GM10266 (cell line): Measurements from ENCODE around the gene ATOSB.

Experiments used
- DNase-seq: peaks from one replicate; pipeline ENCODE4 v3.0.0; 2012; ENCODE audit errors: extremely low spot score
- TF ChIP-seq, protein P1 (sequence below): IDR thresholded peaks from 2 replicates; pipeline ENCODE4 v1.5.1; 2012; ENCODE audit warnings: mild to moderate bottlenecking, low read depth; ENCODE audit not compliant: control insufficient read depth, insufficient read depth; ENCODE audit errors: missing control alignments

The ATOSB gene

DNA sequence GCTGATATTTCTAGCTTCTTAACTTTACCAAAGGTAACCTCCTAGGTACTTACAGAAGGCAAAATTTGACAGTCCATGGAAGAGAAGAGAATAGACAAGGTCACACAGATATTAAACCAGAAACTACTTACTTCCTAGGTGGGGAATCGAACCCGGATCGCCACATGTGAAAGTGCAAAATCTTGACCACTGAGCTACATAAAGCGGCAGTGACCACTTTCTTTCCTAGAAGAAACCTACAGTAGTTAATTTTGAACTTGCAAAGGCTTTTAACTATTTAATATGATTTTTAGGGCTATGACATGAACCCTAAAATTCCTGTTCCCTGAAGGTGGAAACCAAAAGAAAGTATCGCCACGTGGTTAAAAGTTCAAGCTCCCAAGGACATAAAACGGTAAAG, 20.3 kb upstream of the ATOSB start:
- TF ChIP-seq, protein P1, sequence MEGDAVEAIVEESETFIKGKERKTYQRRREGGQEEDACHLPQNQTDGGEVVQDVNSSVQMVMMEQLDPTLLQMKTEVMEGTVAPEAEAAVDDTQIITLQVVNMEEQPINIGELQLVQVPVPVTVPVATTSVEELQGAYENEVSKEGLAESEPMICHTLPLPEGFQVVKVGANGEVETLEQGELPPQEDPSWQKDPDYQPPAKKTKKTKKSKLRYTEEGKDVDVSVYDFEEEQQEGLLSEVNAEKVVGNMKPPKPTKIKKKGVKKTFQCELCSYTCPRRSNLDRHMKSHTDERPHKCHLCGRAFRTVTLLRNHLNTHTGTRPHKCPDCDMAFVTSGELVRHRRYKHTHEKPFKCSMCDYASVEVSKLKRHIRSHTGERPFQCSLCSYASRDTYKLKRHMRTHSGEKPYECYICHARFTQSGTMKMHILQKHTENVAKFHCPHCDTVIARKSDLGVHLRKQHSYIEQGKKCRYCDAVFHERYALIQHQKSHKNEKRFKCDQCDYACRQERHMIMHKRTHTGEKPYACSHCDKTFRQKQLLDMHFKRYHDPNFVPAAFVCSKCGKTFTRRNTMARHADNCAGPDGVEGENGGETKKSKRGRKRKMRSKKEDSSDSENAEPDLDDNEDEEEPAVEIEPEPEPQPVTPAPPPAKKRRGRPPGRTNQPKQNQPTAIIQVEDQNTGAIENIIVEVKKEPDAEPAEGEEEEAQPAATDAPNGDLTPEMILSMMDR: no peak
- no peak for DNase-seq

DNA sequence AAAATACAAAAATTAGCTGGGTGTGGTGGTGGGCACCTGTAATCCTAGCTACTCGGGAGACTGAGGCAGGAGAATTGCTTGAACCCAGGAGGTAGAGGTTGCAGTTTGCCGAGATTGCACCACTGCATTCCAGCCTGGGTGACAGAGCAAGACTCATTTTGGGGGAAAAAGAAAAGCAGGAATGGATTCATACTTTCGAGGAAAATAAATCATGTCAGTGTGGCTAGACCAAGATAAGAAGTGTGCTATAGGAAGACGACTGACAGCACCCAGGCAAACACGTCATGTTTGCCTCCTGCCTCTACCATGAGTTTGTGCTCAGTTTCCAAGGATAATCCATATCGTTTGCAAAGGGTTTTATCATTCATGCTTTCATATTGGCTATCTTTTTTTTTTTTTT, 19.3 kb upstream of the ATOSB start:
- TF ChIP-seq, protein P1: no peak
- no peak for DNase-seq

DNA sequence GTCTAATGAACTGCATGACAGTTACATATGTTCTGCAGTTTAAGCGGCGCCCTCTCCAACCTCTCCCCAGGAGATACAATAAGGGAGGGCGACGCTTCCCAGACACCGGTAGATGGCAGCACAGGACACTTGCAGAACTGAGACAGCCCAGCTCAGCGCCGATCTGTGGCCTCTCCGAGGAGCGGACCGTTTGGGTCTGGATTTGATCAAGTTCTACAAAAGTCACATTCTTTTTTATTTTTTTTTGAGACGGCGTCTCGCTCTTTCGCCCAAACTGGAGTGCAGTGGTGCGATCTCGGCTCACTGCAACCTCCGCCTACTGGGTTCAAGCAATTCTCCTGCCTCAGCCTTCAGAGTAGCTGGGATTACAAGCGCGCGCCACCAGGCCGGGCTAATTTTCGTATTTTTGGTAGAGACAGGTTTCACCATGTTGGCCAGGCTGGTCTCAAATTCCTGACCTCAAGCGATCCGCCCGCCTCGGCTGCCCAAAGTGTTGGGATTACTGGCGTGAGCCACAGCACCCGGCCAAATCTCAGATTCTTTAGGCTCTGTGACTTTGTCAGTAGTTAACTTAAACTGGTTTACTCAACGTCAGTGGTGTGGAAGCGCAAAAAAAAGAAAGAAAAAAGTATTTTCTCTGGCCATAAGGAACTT, 1.4 kb upstream of the ATOSB start:
- peak; percentile 80 for DNase-seq
- TF ChIP-seq, protein P1: peak; percentile 96

DNA sequence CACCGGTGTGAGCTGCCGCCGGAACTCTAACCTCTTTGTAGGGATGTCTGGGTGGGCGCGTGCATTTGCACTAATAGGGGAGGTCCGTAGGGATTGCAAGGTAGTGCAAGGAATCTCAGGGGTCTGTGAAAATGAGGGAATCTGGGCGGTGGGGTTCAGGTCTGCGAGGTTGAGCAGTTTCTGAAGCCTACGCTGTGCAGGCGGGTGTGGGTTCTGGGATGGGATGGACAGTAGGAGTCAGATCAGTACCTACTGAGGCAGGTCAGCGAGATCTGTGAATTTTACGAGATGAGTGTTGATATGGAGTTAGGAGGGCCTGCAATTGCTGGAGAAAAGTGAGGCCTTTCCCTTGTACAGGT, 856 bp upstream of the ATOSB start:
- TF ChIP-seq, protein P1: no peak
- no peak for DNase-seq

DNA sequence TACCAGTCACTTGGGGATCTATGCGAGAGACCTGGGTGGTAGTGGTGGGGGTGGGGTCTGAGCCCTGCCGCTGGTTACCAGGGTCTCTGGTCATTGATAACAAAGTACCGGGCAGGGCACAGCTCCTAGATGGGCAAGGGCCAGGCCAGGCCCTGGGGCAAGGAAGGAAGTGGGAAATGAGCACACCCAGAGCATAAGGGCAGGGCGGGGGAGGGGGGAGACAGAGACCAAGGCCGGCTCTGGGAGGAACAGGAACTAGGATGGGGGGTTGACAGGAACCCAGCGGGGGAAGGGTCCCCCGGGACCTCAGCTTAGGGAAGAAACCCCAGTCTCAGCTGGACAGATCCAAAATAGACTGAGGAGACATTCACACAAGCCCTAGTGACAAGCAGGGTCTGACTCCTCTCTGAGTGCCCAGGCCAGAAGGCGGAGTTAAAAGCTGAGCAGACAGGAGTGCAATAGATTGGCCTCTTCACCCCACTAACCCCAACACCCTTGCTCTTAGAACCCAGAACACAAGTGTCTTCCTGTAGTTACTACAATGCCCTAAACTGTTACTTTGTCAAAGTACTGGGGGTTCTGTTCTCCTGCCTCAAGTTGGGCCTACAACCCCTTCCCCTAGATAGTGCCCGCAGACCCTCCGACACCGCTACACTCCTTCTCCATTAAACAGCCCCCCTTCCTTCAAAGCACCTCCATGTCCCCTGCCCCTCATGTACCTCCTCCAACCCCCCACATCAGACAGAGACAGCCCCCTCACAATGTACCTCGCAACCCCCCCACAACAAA, 628 bp downstream of the ATOSB start:
- TF ChIP-seq, protein P1: no peak
- peak; percentile 47 for DNase-seq

DNA sequence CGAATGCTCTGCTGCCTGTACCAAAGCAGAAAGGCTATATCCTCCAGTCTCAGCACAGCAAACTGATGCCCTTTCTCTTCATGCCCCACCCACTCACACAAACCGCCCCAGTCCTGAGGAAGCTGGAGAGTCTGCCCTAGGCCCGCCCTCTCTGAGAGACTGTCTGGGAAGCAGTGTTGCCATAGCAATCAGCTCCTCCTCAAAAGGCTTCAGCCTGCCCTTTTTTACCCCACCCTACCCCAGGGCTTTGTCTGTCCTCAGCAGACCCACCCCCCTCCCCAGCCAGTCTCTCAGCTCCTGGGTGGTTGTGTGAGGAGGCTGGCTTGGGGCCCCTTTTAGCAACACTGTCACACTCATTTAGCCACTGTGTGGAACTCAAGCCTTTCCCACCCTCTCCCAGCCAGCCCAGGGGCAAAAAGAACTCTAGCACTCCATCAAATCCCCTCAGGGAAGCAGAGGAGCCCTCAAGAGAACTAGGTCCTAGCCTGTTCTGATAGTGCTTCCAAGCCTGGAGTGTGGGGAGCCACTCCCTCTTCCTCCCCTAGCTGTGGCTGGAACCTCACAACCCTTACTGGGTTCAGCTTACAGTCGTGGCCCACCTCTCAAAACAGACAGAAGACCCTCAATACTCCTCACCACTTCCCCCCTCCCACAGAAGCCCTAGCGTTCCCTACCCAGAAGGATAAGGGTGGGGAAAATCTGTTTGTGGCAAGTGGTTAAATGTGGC, 1.4 kb downstream of the ATOSB start:
- DNase-seq: peak; percentile 63
- TF ChIP-seq, protein P1: no peak
